Kidney (tissue), 22 donors: ENCODE data around the gene KLHDC7A. TPM values are rescaled to one million over a fixed set of nuclear protein-coding genes. Genes with fewer than 3 reads are reported as not detected.

Experiments
- DNase-seq, 5 donors: peaks; one replicate each; pipeline ENCODE4 v3.0.0-alpha.2; 2013 to 2020
- FAIRE-seq: peaks from 2 replicates; lab custom pipeline; 2012; peaks lifted over from hg19 to GRCh38; lab: Jason Lieb, UNC
- H3K27ac ChIP-seq, 2 donors: one replicate each; pipeline ENCODE4 v1.7.0; 2013; ENCODE audit warnings: low read depth in 2 of 2, low read length in 2 of 2, inconsistent platforms in 1 of 2
- H3K27me3 ChIP-seq: one replicate; pipeline ENCODE4 v1.7.1; 2013; ENCODE audit warnings: low read length, inconsistent platforms; ENCODE audit not compliant: control insufficient read depth, insufficient read depth
- H3K36me3 ChIP-seq, 3 donors: one replicate each; pipeline versions ENCODE4 v1.7.0 to v1.7.1; 2013; ENCODE audit warnings: low read length in 3 of 3, control low read depth in 1 of 3, inconsistent platforms in 1 of 3; ENCODE audit not compliant: insufficient read depth in 3 of 3, control insufficient read depth in 2 of 3
- H3K4me1 ChIP-seq, 3 donors: one replicate each; pipeline versions ENCODE4 v1.7.0 to v1.7.1; 2013; ENCODE audit warnings: low read length in 3 of 3, inconsistent platforms in 1 of 3, low read depth in 1 of 3; ENCODE audit not compliant: control insufficient read depth in 2 of 3, insufficient read depth in 2 of 3
- H3K4me3 ChIP-seq, 3 donors: one replicate each; pipeline versions ENCODE4 v1.7.0 to v1.8.1; 2013; ENCODE audit warnings: low read length in 3 of 3, control low read depth in 1 of 3, inconsistent platforms in 1 of 3
- H3K9ac ChIP-seq, 3 donors: one replicate each; pipeline versions ENCODE4 v1.7.0 to v1.7.1; 2013; ENCODE audit warnings: low read length in 3 of 3, control low read depth in 1 of 3, inconsistent platforms in 1 of 3
- H3K9me3 ChIP-seq, 3 donors: one replicate each; pipeline versions ENCODE4 v1.7.0 to v1.7.1; 2013; ENCODE audit warnings: low read length in 3 of 3, control low read depth in 1 of 3, inconsistent platforms in 1 of 3; ENCODE audit not compliant: control insufficient read depth in 2 of 3, insufficient read depth in 1 of 3
- CTCF ChIP-seq: IDR thresholded peaks from 3 replicates; pipeline ENCODE4 v1.5.1; 2012; ENCODE audit warnings: mild to moderate bottlenecking, moderate library complexity, borderline replicate concordance; ENCODE audit not compliant: insufficient read depth; ENCODE audit errors: extremely low read depth
- intact Hi-C: fragments of 100-400 bp; cut with DNase I; formaldehyde crosslinking; loops from one replicate; pipeline ENCODE4 v1.11.1; 2022
- long read RNA-seq, 10 donors: library from polyadenylated mRNA in 1 of 10; unstranded in 1 of 10; transcript quantifications; one replicate each; pipeline ENCODE4 v2.0.0 and lab custom pipeline, GENCODE V29; 2021 to 2026
- polyA plus RNA-seq: library from polyadenylated mRNA; stranded (reverse); fragments of 350-450 nt; fragmentation: Illumina TruSeq; extraction: RNeasy Lipid Tissue Mini Kit (QIAGEN cat#74804); gene quantifications from one replicate; pipeline ENCODE4 v1.2.3, GENCODE V29; 2014; ENCODE audit warnings: low read depth, low replicate concordance; ENCODE audit not compliant: insufficient read depth
- total RNA-seq: library from RNA; stranded (reverse); fragmentation: NEBNext Ultra II Directional; extraction: Animal tissue kit (Norgen Biotek cat#: 25700); gene quantifications from one replicate; pipeline ENCODE4 v1.2.1, GENCODE V29; 2021
- donor health status: control.
- donor health status: control.
- donor health status: control.
- donor health status: control.
- donor health status: control.
- donor health status: DM: yes; HTN: yes; CAD: no.
- donor health status: Normal renal cell carcinoma (clear cell type).

The KLHDC7A gene
- total RNA-seq (25.8 TPM), polyA plus RNA-seq (28.0 TPM)
- long read RNA-seq, donor 1, full-length matches to known transcripts, result 8 of 8 reads
- long read RNA-seq, donor 1, partial matches to known transcripts, result 0 of 8 reads
- long read RNA-seq, donor 1, other reads (novel, unspliced or antisense), result 0 of 8 reads
- long read RNA-seq, donor 2, full-length matches to known transcripts, result 22 of 22 reads
- long read RNA-seq, donor 2, partial matches to known transcripts, result 0 of 22 reads
- long read RNA-seq, donor 2, other reads (novel, unspliced or antisense), result 0 of 22 reads
- long read RNA-seq, donor 3, full-length matches to known transcripts, result 21 of 21 reads
- long read RNA-seq, donor 3, partial matches to known transcripts, result 0 of 21 reads
- long read RNA-seq, donor 3, other reads (novel, unspliced or antisense), result 0 of 21 reads
- long read RNA-seq, donor 4, full-length matches to known transcripts, result 18 of 18 reads
- long read RNA-seq, donor 4, partial matches to known transcripts, result 0 of 18 reads
- long read RNA-seq, donor 4, other reads (novel, unspliced or antisense), result 0 of 18 reads
- long read RNA-seq, donor 5, full-length matches to known transcripts, result 2 of 2 reads
- long read RNA-seq, donor 5, partial matches to known transcripts, result 0 of 2 reads
- long read RNA-seq, donor 5, other reads (novel, unspliced or antisense), result 0 of 2 reads
- long read RNA-seq, donor 6, full-length matches to known transcripts, result 13 of 13 reads
- long read RNA-seq, donor 6, partial matches to known transcripts, result 0 of 13 reads
- long read RNA-seq, donor 6, other reads (novel, unspliced or antisense), result 0 of 13 reads
- long read RNA-seq, donor 7, full-length matches to known transcripts, result 74 of 79 reads
- long read RNA-seq, donor 7, partial matches to known transcripts, result 0 of 79 reads
- long read RNA-seq, donor 7, other reads (novel, unspliced or antisense), result 5 of 79 reads
- long read RNA-seq, donor 8, full-length matches to known transcripts, result 25 of 25 reads
- long read RNA-seq, donor 8, partial matches to known transcripts, result 0 of 25 reads
- long read RNA-seq, donor 8, other reads (novel, unspliced or antisense), result 0 of 25 reads
- long read RNA-seq, donor 9, full-length matches to known transcripts, result 14 of 14 reads
- long read RNA-seq, donor 9, partial matches to known transcripts, result 0 of 14 reads
- long read RNA-seq, donor 9, other reads (novel, unspliced or antisense), result 0 of 14 reads
- long read RNA-seq, donor 10, full-length matches to known transcripts, result 29 of 29 reads
- long read RNA-seq, donor 10, partial matches to known transcripts, result 0 of 29 reads
- long read RNA-seq, donor 10, other reads (novel, unspliced or antisense), result 0 of 29 reads

GRCh38 chr1:18480315-18481189 is at the start of gene KLHDC7A:
Gene KLHDC7A (plus strand): TSS chr1:18480930. CDS start chr1:18480982, 52 bp downstream.
- Histone ChIP-seq H3K4me3 (peak within 1 kb of the TSS in 2 of 3 donors; percentile 55 to 83), H3K27me3 (no peaks in the 10 kb centered on the region), H3K27ac (peak within 1 kb of the TSS; percentile 97), H3K36me3 (peaks cover 0 to 5% (median 0%) of the 10 kb centered on the region in 3 donors), H3K4me1 (peaks cover 0 to 38% (median 27%) of the 10 kb centered on the region in 3 donors), H3K9ac (peak within 1 kb of the TSS in 2 of 3 donors; percentile 51 to 86), H3K9me3 (no peaks in the 10 kb centered on the region)
- TF ChIP-seq CTCF, result no peak
- intact Hi-C loops, result no loop called here
- FAIRE-seq (peak; percentile 45), DNase-seq (peak; percentile 91 to 96 (median 94))

- Histone ChIP-seq H3K4me1 (no peaks in the 10 kb centered on the region), H3K36me3 (no peaks in the 10 kb centered on the region), H3K27me3 (no peaks in the 10 kb centered on the region), H3K4me3 (no peak overlapping the region), H3K27ac (no peak overlapping the region), H3K9me3 (peaks cover 0 to 6% (median 0%) of the 10 kb centered on the region in 3 donors), H3K9ac (no peak overlapping the region)
- no peak for FAIRE-seq
- no peak for DNase-seq
- intact Hi-C loops, result no loop called here
- TF ChIP-seq CTCF, result no peak
These were observed 46.7 kb upstream of the KLHDC7A start for GRCh38 chr1:18434041-18434440.
